HepG2 (cell line): Measurements from ENCODE around the gene P2RX6. TPM values are rescaled to one million over a fixed set of nuclear protein-coding genes. Genes with fewer than 3 reads are reported as not detected.

Source experiments
- BCL6 ChIP-seq: IDR thresholded peaks from 2 replicates; pipeline ENCODE4 v1.6.1; 2016; ENCODE audit warnings: missing genetic modification reagents, missing compliant biosample characterization
- CCAR2 ChIP-seq: fragments of 200-400 bp; formaldehyde crosslinking; optimal IDR thresholded peaks from 2 replicates; pipeline ENCODE3; 2018; ENCODE audit warnings: low read depth, mild to moderate bottlenecking, low read length, moderate library complexity
- CHD2 ChIP-seq: IDR thresholded peaks from 2 replicates; pipeline ENCODE4 v1.6.1; 2011; ENCODE audit warnings: low read depth, low read length, improper control_type of control experiment
- GABPB1 ChIP-seq: IDR thresholded peaks from 2 replicates; pipeline ENCODE4 v1.6.1; 2016; ENCODE audit warnings: mild to moderate bottlenecking, missing genetic modification reagents, moderate library complexity, missing compliant biosample characterization
- MAFK ChIP-seq, 2 experiments: IDR thresholded peaks in 1 of 2; conservative IDR thresholded peaks in 1 of 2; 2 replicates each; pipeline ENCODE4 v1.6.1; 2011; ENCODE audit warnings: improper control_type of control experiment in 2 of 2, low read length in 2 of 2
- U2AF1 ChIP-seq: fragments of 200-400 bp; formaldehyde crosslinking; optimal IDR thresholded peaks from 2 replicates; pipeline ENCODE3; 2017; ENCODE audit warnings: mild to moderate bottlenecking, low read depth, low read length
- ZNF207 ChIP-seq: fragments of 450-650 bp; IDR thresholded peaks from 2 replicates; pipeline ENCODE4 v1.6.1; 2016; ENCODE audit warnings: antibody characterized with exemption, borderline replicate concordance
- ZNF264 ChIP-seq: sonication (generic); formaldehyde crosslinking; IDR thresholded peaks from 2 replicates; pipeline ENCODE4 v1.4.0; 2020; ENCODE audit warnings: missing genetic modification reagents
- ZNF556 ChIP-seq: sonication (generic); formaldehyde crosslinking; IDR thresholded peaks from 2 replicates; pipeline ENCODE4 v1.4.0; 2020; ENCODE audit warnings: mild to moderate bottlenecking, missing genetic modification reagents, borderline replicate concordance
- ZNF644 ChIP-seq: IDR thresholded peaks from 2 replicates; pipeline ENCODE4 v1.6.1; 2016; ENCODE audit warnings: low read depth
- polyA plus RNA-seq, 8 experiments: library from polyadenylated mRNA; depleted of rRNA in 3 of 8; stranded (reverse) in 7 of 8; unstranded in 1 of 8; fragments of >200 nt; fragmentation: Illumina TruSeq in 4 of 8; extraction: Trizol in 4 of 8; gene quantifications; 2 replicates each; pipeline versions ENCODE4 v1.2.1 to v1.2.3, GENCODE V29; 2011 to 2016; ENCODE audit warnings: low read depth in 4 of 8, missing spikeins in 1 of 8, mixed read lengths in 1 of 8; ENCODE audit not compliant: insufficient read depth in 1 of 8
- total RNA-seq, 5 experiments: library from RNA; depleted of rRNA; stranded (reverse); fragments of >200 nt; fragmentation: Illumina TruSeq; extraction: Trizol; gene quantifications; 2 replicates each; pipeline ENCODE4 v1.2.3, GENCODE V29; 2016; ENCODE audit warnings: low read depth in 1 of 5
- TF ChIP-seq, protein P1 (sequence below): sonication (generic); formaldehyde crosslinking; IDR thresholded peaks from 2 replicates; pipeline ENCODE4 v1.4.0; 2020; ENCODE audit warnings: missing genetic modification reagents
- TF ChIP-seq, protein P2 (sequence below): IDR thresholded peaks from 2 replicates; pipeline ENCODE4 v1.6.1; 2016
- TF ChIP-seq, protein P3 (sequence below): sonication (generic); formaldehyde crosslinking; IDR thresholded peaks from 2 replicates; pipeline ENCODE4 v1.8.1; 2023; ENCODE audit warnings: mild to moderate bottlenecking, moderate library complexity, missing genetic modification reagents
- TF ChIP-seq, protein P4 (sequence below): IDR thresholded peaks from 2 replicates; pipeline ENCODE4 v1.6.1; 2016; ENCODE audit warnings: missing biosample characterization, missing genetic modification reagents, low read depth
- TF ChIP-seq, protein P5 (sequence below): sonication (generic); formaldehyde crosslinking; IDR thresholded peaks from 2 replicates; pipeline ENCODE4 v1.4.0; 2020; ENCODE audit warnings: mild to moderate bottlenecking, missing genetic modification reagents
- TF ChIP-seq, protein P6 (sequence below), 2 experiments: IDR thresholded peaks; 2 replicates each; pipeline ENCODE4 v1.6.1; 2011 to 2012; ENCODE audit warnings: low read length in 2 of 2, borderline replicate concordance in 1 of 2, low read depth in 1 of 2, mild to moderate bottlenecking in 1 of 2, moderate library complexity in 1 of 2

Gene P2RX6
- total and polyA plus RNA-seq, 2 of the 13 experiments (the other 11 are each of a cell fraction or from before 2014, with no cell fraction given): 0.04 to 0.12 TPM

DNA sequence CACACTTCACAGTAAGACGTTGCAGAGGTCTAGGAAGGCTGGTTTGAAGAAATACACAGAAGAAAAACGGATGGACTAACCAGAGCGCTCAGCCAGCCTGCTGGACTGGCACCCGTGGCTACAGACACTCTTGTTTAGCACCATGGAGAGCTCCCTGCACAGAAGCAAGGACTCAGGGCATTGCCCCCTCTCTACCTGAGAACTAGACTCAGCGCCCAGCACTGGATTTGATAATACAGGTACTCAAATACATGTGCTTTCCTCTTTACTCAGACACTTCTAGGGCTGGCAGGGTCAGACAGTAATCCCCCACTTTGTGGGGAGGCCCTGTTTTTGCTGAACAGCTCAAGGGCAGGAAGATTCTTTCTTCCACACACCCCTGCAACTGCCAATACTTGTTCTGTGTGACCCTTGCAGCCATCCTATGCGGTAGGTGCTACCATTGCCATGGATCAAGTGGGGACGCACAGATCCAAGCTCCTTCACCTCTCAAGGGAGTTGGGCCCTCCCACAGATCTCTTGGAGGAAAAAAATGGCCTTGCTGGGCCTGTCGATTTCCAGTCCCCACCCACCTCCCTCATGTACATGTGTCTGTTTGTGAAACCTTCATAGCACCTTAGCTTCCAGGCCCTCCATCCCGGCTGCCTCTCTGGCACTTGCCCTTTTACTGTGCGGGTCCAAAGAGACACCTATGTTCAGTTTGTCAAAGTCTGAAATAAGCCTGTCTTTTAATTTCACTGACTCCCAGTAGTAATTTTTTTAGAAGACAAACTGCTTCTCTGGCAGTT is 5.1 kb upstream of the P2RX6 start (continued):
- TF ChIP-seq, protein P1, sequence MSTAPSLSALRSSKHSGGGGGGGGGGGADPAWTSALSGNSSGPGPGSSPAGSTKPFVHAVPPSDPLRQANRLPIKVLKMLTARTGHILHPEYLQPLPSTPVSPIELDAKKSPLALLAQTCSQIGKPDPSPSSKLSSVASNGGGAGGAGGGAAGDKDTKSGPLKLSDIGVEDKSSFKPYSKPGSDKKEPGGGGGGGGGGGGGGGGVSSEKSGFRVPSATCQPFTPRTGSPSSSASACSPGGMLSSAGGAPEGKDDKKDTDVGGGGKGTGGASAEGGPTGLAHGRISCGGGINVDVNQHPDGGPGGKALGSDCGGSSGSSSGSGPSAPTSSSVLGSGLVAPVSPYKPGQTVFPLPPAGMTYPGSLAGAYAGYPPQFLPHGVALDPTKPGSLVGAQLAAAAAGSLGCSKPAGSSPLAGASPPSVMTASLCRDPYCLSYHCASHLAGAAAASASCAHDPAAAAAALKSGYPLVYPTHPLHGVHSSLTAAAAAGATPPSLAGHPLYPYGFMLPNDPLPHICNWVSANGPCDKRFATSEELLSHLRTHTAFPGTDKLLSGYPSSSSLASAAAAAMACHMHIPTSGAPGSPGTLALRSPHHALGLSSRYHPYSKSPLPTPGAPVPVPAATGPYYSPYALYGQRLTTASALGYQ (CRISPR knock-in tag): no peak
- TF ChIP-seq, protein P2, sequence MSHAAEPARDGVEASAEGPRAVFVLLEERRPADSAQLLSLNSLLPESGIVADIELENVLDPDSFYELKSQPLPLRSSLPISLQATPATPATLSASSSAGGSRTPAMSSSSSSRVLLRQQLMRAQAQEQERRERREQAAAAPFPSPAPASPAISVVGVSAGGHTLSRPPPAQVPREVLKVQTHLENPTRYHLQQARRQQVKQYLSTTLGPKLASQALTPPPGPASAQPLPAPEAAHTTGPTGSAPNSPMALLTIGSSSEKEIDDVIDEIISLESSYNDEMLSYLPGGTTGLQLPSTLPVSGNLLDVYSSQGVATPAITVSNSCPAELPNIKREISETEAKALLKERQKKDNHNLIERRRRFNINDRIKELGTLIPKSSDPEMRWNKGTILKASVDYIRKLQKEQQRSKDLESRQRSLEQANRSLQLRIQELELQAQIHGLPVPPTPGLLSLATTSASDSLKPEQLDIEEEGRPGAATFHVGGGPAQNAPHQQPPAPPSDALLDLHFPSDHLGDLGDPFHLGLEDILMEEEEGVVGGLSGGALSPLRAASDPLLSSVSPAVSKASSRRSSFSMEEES (CRISPR knock-in tag): peak; percentile 88
- TF ChIP-seq GABPB1 (CRISPR knock-in tag): peak; percentile 52; the same call in 1 of the 2 replicates
- TF ChIP-seq MAFK (conservative IDR thresholded peaks at IDR 0.05 in 1 of 2, IDR thresholded peaks at IDR 0.05 in 1 of 2; ENCODE audit: low read length in 2 of 2): no peak
- TF ChIP-seq ZNF644 (CRISPR knock-in tag): peak; percentile 36; the same call in 1 of the 2 replicates
- no peak for TF ChIP-seq ZNF207
- no peak for TF ChIP-seq CCAR2
- TF ChIP-seq ZNF556 (CRISPR knock-in tag): no peak
- no peak for TF ChIP-seq CHD2
- peak; percentile 55; the same call in 1 of the 2 replicates for TF ChIP-seq BCL6
- TF ChIP-seq, protein P3, sequence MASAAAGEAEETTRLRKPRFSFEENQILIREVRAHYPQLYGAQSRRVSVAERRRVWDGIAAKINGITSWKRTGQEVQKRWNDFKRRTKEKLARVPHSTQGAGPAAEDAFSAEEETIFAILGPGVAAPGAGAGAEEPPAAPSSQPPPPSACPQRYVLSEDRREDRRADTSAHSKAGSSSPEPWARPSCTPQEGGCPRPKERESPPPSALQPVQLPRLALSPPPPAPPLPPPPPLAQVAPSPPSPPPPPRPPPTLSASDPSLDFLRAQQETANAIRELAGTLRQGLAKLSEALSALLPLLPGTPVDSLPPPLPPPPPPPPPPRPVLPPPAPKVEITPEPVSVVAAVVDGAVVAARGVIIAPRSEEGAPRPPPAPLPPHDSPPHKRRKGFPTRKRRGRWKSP (CRISPR knock-in tag): 0 out of 2 replicates have a peak, but pooled peaks have one; percentile 56
- TF ChIP-seq, protein P4, sequence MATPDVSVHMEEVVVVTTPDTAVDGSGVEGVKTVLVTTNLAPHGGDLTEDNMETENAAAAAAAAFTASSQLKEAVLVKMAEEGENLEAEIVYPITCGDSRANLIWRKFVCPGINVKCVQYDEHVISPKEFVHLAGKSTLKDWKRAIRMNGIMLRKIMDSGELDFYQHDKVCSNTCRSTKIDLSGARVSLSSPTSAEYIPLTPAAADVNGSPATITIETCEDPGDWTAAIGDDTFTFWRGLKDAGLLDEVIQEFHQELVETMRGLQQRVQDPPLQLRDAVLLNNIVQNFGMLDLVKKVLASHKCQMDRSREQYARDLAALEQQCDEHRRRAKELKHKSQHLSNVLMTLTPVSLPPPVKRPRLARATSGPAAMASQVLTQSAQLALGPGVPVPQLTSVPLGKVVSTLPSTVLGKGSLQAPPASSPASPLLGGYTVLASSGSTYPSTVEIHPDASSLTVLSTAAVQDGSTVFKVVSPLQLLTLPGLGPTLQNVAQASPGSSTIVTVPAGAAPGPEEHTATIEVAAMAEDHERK (CRISPR knock-in tag): no peak
- TF ChIP-seq ZNF264 (CRISPR knock-in tag): 0 out of 2 replicates have a peak, but pooled peaks have one; percentile 34
- TF ChIP-seq, protein P5, sequence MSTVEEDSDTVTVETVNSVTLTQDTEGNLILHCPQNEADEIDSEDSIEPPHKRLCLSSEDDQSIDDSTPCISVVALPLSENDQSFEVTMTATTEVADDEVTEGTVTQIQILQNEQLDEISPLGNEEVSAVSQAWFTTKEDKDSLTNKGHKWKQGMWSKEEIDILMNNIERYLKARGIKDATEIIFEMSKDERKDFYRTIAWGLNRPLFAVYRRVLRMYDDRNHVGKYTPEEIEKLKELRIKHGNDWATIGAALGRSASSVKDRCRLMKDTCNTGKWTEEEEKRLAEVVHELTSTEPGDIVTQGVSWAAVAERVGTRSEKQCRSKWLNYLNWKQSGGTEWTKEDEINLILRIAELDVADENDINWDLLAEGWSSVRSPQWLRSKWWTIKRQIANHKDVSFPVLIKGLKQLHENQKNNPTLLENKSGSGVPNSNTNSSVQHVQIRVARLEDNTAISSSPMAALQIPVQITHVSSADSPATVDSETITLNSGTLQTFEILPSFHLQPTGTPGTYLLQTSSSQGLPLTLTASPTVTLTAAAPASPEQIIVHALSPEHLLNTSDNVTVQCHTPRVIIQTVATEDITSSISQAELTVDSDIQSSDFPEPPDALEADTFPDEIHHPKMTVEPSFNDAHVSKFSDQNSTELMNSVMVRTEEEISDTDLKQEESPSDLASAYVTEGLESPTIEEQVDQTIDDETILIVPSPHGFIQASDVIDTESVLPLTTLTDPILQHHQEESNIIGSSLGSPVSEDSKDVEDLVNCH (CRISPR knock-in tag): no peak
- TF ChIP-seq, protein P6, sequence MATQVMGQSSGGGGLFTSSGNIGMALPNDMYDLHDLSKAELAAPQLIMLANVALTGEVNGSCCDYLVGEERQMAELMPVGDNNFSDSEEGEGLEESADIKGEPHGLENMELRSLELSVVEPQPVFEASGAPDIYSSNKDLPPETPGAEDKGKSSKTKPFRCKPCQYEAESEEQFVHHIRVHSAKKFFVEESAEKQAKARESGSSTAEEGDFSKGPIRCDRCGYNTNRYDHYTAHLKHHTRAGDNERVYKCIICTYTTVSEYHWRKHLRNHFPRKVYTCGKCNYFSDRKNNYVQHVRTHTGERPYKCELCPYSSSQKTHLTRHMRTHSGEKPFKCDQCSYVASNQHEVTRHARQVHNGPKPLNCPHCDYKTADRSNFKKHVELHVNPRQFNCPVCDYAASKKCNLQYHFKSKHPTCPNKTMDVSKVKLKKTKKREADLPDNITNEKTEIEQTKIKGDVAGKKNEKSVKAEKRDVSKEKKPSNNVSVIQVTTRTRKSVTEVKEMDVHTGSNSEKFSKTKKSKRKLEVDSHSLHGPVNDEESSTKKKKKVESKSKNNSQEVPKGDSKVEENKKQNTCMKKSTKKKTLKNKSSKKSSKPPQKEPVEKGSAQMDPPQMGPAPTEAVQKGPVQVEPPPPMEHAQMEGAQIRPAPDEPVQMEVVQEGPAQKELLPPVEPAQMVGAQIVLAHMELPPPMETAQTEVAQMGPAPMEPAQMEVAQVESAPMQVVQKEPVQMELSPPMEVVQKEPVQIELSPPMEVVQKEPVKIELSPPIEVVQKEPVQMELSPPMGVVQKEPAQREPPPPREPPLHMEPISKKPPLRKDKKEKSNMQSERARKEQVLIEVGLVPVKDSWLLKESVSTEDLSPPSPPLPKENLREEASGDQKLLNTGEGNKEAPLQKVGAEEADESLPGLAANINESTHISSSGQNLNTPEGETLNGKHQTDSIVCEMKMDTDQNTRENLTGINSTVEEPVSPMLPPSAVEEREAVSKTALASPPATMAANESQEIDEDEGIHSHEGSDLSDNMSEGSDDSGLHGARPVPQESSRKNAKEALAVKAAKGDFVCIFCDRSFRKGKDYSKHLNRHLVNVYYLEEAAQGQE (IDR thresholded peaks at IDR 0.05; ENCODE audit: borderline replicate concordance in 1 of 2, low read depth in 1 of 2, low read length in 2 of 2): peak; percentile 95 to 99
- no peak for TF ChIP-seq U2AF1
